ENCODE data around the gene APOD. TPM values are rescaled to one million over a fixed set of nuclear protein-coding genes. Genes with fewer than 3 reads are reported as not detected.

APOD gene
- total and polyA plus RNA-seq, 2 of the 4 experiments (the other 2 are of a cell fraction): 0.36 TPM; not detected in 1

GRCh38 chr3:195582947-195583346, 793 bp downstream of the APOD start:
- H3K4me2 ChIP-seq (ENCODE audit: low read depth, low read length): no peak overlapping the region
- intact Hi-C loops (cut with micrococcal nuclease): no loop called here
- BruUV-seq (replicated peaks): no TSS peak

More at GRCh38 chr3:195582947-195583346, 793 bp downstream of the APOD start:
- DNase-seq: no peak
- Histone ChIP-seq H3K14ac (replicated peaks; ENCODE audit: low read depth, low read length) (no peak overlapping the region), H3K56ac (ENCODE audit: extremely low read depth, insufficient read depth, low read length) (no peak overlapping the region), H4K5ac (ENCODE audit: low read depth, low read length) (no peak overlapping the region), H2BK5ac (ENCODE audit: low read depth, low read length, poor library complexity, severe bottlenecking) (no peak overlapping the region), H3K4me3 (ENCODE audit: insufficient read depth, low read depth, low read length) (no peak overlapping the region), H3K9ac (ENCODE audit: low read depth, low read length) (no peak overlapping the region), H3K18ac (ENCODE audit: low read depth, low read length) (no peak overlapping the region), H4K91ac (ENCODE audit: insufficient read depth, low read depth, low read length) (no peak overlapping the region), H4K8ac (ENCODE audit: low read depth in 2 of 2, low read length in 2 of 2) (no peak overlapping the region), H4K20me1 (ENCODE audit: insufficient read depth, low read length) (no peaks in the 10 kb centered on the region), H3K4ac (ENCODE audit: low read depth, low read length) (no peak overlapping the region), H2BK120ac (ENCODE audit: low read depth, low read length) (no peak overlapping the region), H3K36me3 (ENCODE audit: control insufficient read depth, insufficient read depth, low read length) (no peaks in the 10 kb centered on the region), H2BK20ac (ENCODE audit: low read depth, low read length) (no peak overlapping the region), H2AFZ (replicated peaks; ENCODE audit: low read length, poor library complexity) (no peak overlapping the region), H3K79me1 (ENCODE audit: low read depth in 1 of 2, low read length in 2 of 2) (no peaks in the 10 kb centered on the region), H3K27me3 (ENCODE audit: control insufficient read depth, insufficient read depth, low read length) (peaks cover 22% of the 10 kb centered on the region), H3K23ac (ENCODE audit: low read depth, low read length) (no peak overlapping the region), H3K9me3 (ENCODE audit: control insufficient read depth, insufficient read depth, low read length) (no peaks in the 10 kb centered on the region), H2BK15ac (ENCODE audit: low read depth, low read length) (no peak overlapping the region), H2AK5ac (ENCODE audit: low read depth, low read length) (no peak overlapping the region), H3K4me1 (ENCODE audit: control insufficient read depth, insufficient read depth, low read length) (peaks cover 5% of the 10 kb centered on the region), H3K9me1 (ENCODE audit: insufficient read depth, low read length) (no peaks in the 10 kb centered on the region), H2AK9ac (replicated peaks; ENCODE audit: low read depth, low read length, poor library complexity) (no peak overlapping the region), H3K27ac (ENCODE audit: insufficient read depth, low read length) (no peak overlapping the region)
- POLR2A ChIA-PET (ENCODE audit: unreplicated experiment): no interaction called here
- ATAC-seq (ENCODE audit: low read depth): no peak
- 59% methylated on average over 5 of the region's 9 CpGs; no CpG with 5 or more reads in 1 of the 2 experiments for WGBS, 2 experiments (ENCODE audit: extremely low coverage in 2 of 2, insufficient read length in 1 of 2)
- TF ChIP-seq POLR2A (IDR thresholded peaks at IDR 0.05; ENCODE audit: low read depth, low read length): no peak
- no peak for TF ChIP-seq CHD1 (IDR thresholded peaks at IDR 0.05; ENCODE audit: low read depth, low read length)
- no peak for TF ChIP-seq FOS (IDR thresholded peaks at IDR 0.05; ENCODE audit: low read depth, low read length)
- TF ChIP-seq RAD21 (IDR thresholded peaks at IDR 0.05; ENCODE audit: low read length): no peak
- TF ChIP-seq MAFK (IDR thresholded peaks at IDR 0.05; ENCODE audit: low read depth, low read length): no peak
- TF ChIP-seq, protein P1, sequence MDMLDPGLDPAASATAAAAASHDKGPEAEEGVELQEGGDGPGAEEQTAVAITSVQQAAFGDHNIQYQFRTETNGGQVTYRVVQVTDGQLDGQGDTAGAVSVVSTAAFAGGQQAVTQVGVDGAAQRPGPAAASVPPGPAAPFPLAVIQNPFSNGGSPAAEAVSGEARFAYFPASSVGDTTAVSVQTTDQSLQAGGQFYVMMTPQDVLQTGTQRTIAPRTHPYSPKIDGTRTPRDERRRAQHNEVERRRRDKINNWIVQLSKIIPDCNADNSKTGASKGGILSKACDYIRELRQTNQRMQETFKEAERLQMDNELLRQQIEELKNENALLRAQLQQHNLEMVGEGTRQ (IDR thresholded peaks at IDR 0.05; ENCODE audit: low read depth, low read length): no peak
- CTCF ChIA-PET: no interaction called here
- in situ Hi-C loops (cut with MboI; ENCODE audit: low sequenced_read_pairs): no loop called here
- dilution Hi-C loops (cut with HindIII; ENCODE audit: low sequenced_read_pairs, unreplicated experiment): no loop called here

Measured in IMR-90 (cell line).